Lung (tissue), 12 donors: Measurements from ENCODE around the gene APBB2. TPM values are rescaled to one million over a fixed set of nuclear protein-coding genes. Genes with fewer than 3 reads are reported as not detected.
A peak's percentile ranks its signal among the peaks of the same experiment; 100 is the strongest.

Experiments used
- ATAC-seq: fragments of 200-7000 bp; cut with Tn5 transposase; one replicate; pipeline ENCODE4 v1.9.1; 2020; ENCODE audit warnings: moderate number of reproducible peaks; ENCODE audit not compliant: insufficient read depth, low FRiP score
- DNase-seq, 3 donors: peaks; one replicate each; pipeline ENCODE4 v3.0.0-alpha.2; 2013 to 2017
- H3K27ac ChIP-seq, 2 donors: one replicate each; pipeline ENCODE4 v1.5.1; 2013; ENCODE audit warnings: mild to moderate bottlenecking in 2 of 2, moderate library complexity in 2 of 2, control low read depth in 1 of 2, inconsistent platforms in 1 of 2, low read depth in 1 of 2, low read length in 1 of 2
- H3K27me3 ChIP-seq, 3 donors: one replicate each; pipeline ENCODE4 v1.5.1; 2013; ENCODE audit warnings: low read length in 2 of 3; ENCODE audit not compliant: control insufficient read depth in 3 of 3, insufficient read depth in 3 of 3
- H3K36me3 ChIP-seq, 4 donors: one replicate each; pipeline ENCODE4 v1.5.1; 2013; ENCODE audit warnings: low read length in 4 of 4, mild to moderate bottlenecking in 1 of 4, moderate library complexity in 1 of 4; ENCODE audit not compliant: control insufficient read depth in 4 of 4, insufficient read depth in 4 of 4
- H3K4me1 ChIP-seq, 5 donors: one replicate each; pipeline ENCODE4 v1.5.1; 2013; ENCODE audit warnings: low read length in 5 of 5, mild to moderate bottlenecking in 2 of 5, moderate library complexity in 1 of 5; ENCODE audit not compliant: control insufficient read depth in 5 of 5, insufficient read depth in 5 of 5
- H3K4me3 ChIP-seq: one replicate; pipeline ENCODE4 v1.5.1; 2013; ENCODE audit warnings: mild to moderate bottlenecking, control low read depth, moderate library complexity
- H3K9ac ChIP-seq, 2 donors: one replicate each; pipeline ENCODE4 v1.5.1; 2013; ENCODE audit warnings: low read length in 2 of 2, control low read depth in 1 of 2; ENCODE audit not compliant: insufficient read depth in 1 of 2
- H3K9me3 ChIP-seq, 4 donors: one replicate each; pipeline ENCODE4 v1.5.1; 2013; ENCODE audit warnings: low read length in 3 of 4, mild to moderate bottlenecking in 1 of 4, moderate library complexity in 1 of 4; ENCODE audit not compliant: control insufficient read depth in 4 of 4, insufficient read depth in 3 of 4
- CTCF ChIP-seq: IDR thresholded peaks from 2 replicates; pipeline ENCODE4 v1.5.1; 2012; ENCODE audit warnings: mild to moderate bottlenecking; ENCODE audit errors: control extremely low read depth, extremely low read depth
- WGBS, 2 donors: extraction: QIAGEN DNeasy Blood & Tissue Kit; methylation state at CpG; one replicate each; pipeline ENCODE4 v1.1.7; 2013; 5-methylcytosine and 5-hydroxymethylcytosine counted together
- polyA plus RNA-seq, 2 donors: library from polyadenylated mRNA; stranded (reverse); fragments of 200-250 nt; gene quantifications; one replicate each; pipeline ENCODE4 v1.2.1, GENCODE V29; 2013
- total RNA-seq, 2 donors: library from RNA; depleted of rRNA in 1 of 2; stranded (reverse); fragments of >200 nt in 1 of 2; gene quantifications; one replicate each; pipeline ENCODE4 v1.2.1, GENCODE V29; 2014 to 2021
- donor health status: control.
- donor health status: control.
- donor health status: Bipolar disorder and iron deficiency.
- donor health status: healthy.
- donor health status: DM: yes; HTN: yes; CAD: no.

Gene APBB2
- total and polyA plus RNA-seq, 4 donors = 13.3 to 99.0 (median 40.4) TPM

DNA sequence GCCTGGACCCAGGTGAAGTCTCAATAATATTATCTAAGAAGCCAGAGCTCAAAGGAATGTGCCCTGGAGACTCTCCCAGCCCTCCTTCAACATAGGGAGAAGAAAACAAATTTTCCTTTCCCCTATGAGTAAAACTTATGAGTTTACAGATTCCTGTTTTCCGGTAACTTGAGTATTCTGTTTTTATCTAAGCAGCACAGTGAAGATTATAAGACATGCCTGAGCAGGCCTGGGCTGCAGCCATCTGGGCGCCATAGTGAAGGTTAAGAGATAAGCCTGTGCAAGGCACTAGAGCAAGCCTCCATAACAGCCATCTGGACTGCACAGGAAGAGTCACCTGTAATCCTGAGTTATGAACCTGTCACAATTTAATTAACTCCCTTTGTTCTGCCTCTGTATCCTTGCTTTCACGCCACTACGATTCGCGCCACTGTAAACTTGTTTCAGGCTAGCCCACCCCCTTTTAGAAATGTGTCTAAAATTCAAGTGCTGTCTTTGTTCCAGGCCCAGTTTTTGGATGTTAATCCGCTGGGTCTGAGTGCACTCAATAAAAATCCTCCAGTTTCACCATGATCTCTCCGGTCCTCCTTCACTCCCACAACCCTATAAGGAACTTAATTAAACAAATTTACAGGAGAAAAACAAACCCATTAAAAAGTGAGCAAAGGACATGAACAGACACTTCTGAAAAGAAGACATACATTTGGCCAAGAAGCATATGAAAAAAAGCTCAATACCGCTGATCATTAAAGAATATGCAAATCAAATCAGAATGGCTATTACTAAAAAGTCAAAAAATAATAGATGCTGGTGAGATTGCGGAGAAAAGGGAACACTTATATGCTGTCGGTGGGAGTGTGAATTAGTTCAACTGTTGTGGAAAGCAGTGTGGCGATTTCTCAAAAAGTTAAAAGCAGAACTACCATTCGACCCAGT, 189.5 kb downstream of the APBB2 start:
- Histone ChIP-seq H3K9ac (no peak overlapping the region), H3K27me3 (no peaks in the 10 kb centered on the region), H3K4me1 (peaks cover 0 to 7% (median 4%) of the 10 kb centered on the region in 5 donors), H3K27ac (no peak overlapping the region), H3K36me3 (peaks cover 0 to 11% (median 4%) of the 10 kb centered on the region in 4 donors), H3K4me3 (no peak overlapping the region), H3K9me3 (peaks cover 0 to 24% (median 10%) of the 10 kb centered on the region in 4 donors)
- TF ChIP-seq CTCF = no peak
- ATAC-seq (no peak), DNase-seq (peak in 1 of 3 donors; percentile 32)
- 92 to 94% methylated on average over 13 of the region's 13 CpGs for WGBS, 2 donors

- 71 to 80% methylated on average over 3 of the region's 3 CpGs for WGBS, 2 donors
- Histone ChIP-seq H3K9me3 (peaks cover 0 to 20% (median 10%) of the 10 kb centered on the region in 4 donors), H3K36me3 (peaks cover 0 to 11% (median 4%) of the 10 kb centered on the region in 4 donors), H3K4me3 (no peak overlapping the region), H3K27me3 (no peaks in the 10 kb centered on the region), H3K4me1 (no peaks in the 10 kb centered on the region), H3K27ac (no peak overlapping the region), H3K9ac (no peak overlapping the region)
- ATAC-seq (no peak), DNase-seq (no peak)
- no peak for TF ChIP-seq CTCF
These were observed 192.2 kb downstream of the APBB2 start for GRCh38 chr4:41022116-41022515.

GRCh38 chr4:41015016-41015675, 199.2 kb downstream of the APBB2 start:
- no peaks in the 10 kb centered on the region for H3K9me3 ChIP-seq
- peaks cover 3 to 7% (median 6%) of the 10 kb centered on the region in 4 donors for H3K36me3 ChIP-seq
- ATAC-seq (no peak), DNase-seq (peak in 2 of 3 donors; percentile 69 to 79)
- H3K4me3 ChIP-seq = no peak overlapping the region
- no peaks in the 10 kb centered on the region for H3K27me3 ChIP-seq
- H3K9ac ChIP-seq = no peak overlapping the region
- TF ChIP-seq CTCF = no peak
- H3K27ac ChIP-seq = no peak overlapping the region
- H3K4me1 ChIP-seq = peaks cover 0 to 11% (median 0%) of the 10 kb centered on the region in 5 donors
- WGBS, 2 donors = 72 to 86% methylated on average over 6 of the region's 6 CpGs
